ENCODE results near the gene NHS. TPM values are rescaled to one million over a fixed set of nuclear protein-coding genes. Genes with fewer than 3 reads are reported as not detected.
A peak's percentile ranks its signal among the peaks of the same experiment; 100 is the strongest.
"Not testable (repeated sequence)": the region's sequence is repeated elsewhere in the genome, so short reads cannot be mapped to it uniquely, and the experiment has no call there.

The NHS gene
- polyA plus RNA-seq, 1 donor (not counting 4 experiments of a cell fraction or from before 2014, with no cell fraction given) = 5.4 TPM

DNA sequence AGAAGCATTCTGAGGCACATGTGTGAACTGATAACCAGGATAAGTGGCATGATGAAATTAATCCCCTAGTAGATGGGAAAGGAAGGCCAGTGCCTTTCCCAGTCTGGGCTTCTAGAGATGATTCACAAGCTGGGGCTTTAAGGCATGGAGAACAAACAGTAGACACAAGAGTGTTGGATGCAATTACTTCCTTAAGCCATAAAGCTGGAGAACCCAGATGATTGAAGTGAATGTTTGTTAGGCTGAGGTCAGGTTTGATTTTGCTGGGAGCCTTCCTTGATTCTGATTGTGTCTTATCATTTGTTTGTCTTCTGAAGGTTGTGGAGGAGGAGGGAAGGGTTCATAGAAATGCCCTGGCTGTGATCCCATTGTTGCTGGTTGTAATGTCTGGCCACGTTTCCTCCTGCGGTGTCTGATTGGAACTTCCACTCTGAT is 125.2 kb downstream of the NHS start:
- Histone ChIP-seq H3K9me1 (ENCODE audit: control insufficient read depth, extremely low read depth, insufficient read depth, low read length) (no peaks in the 10 kb centered on the region), H3K27ac (ENCODE audit: control insufficient read depth, insufficient read depth, low read length) (no peak overlapping the region), H3K27me3 (ENCODE audit: control insufficient read depth, extremely low read depth, insufficient read depth, low read length) (peaks cover 4% of the 10 kb centered on the region), H3K9me3 (ENCODE audit: control insufficient read depth, low read depth, low read length) (no peaks in the 10 kb centered on the region), H3K4me3 (ENCODE audit: control insufficient read depth in 2 of 3, extremely low read depth in 1 of 3, insufficient read depth in 2 of 3, low read depth in 1 of 3, low read length in 3 of 3) (no peak overlapping the region), H3K4me2 (ENCODE audit: control insufficient read depth, extremely low read depth, insufficient read depth, low read depth, low read length) (no peak overlapping the region), H3K79me2 (ENCODE audit: control insufficient read depth, insufficient read depth, low read length) (peaks cover 8% of the 10 kb centered on the region), H3K9ac (ENCODE audit: control insufficient read depth, extremely low read depth, insufficient read depth, low read length) (no peak overlapping the region), H3K36me3 (ENCODE audit: control insufficient read depth in 2 of 2, extremely low read depth in 1 of 2, insufficient read depth in 2 of 2, low read length in 2 of 2) (no peaks in the 10 kb centered on the region), H3K4me1 (ENCODE audit: control insufficient read depth, extremely low read depth, insufficient read depth, low read length) (peaks cover 9% of the 10 kb centered on the region), H2AFZ (ENCODE audit: control insufficient read depth, low read length) (no peak overlapping the region), H4K20me1 (ENCODE audit: control insufficient read depth, extremely low read depth, insufficient read depth, low read length) (peaks cover 6% of the 10 kb centered on the region)
- TF ChIP-seq EZH2 (IDR thresholded peaks at IDR 0.05; ENCODE audit: low read length) = no peak
- TF ChIP-seq, protein P1, sequence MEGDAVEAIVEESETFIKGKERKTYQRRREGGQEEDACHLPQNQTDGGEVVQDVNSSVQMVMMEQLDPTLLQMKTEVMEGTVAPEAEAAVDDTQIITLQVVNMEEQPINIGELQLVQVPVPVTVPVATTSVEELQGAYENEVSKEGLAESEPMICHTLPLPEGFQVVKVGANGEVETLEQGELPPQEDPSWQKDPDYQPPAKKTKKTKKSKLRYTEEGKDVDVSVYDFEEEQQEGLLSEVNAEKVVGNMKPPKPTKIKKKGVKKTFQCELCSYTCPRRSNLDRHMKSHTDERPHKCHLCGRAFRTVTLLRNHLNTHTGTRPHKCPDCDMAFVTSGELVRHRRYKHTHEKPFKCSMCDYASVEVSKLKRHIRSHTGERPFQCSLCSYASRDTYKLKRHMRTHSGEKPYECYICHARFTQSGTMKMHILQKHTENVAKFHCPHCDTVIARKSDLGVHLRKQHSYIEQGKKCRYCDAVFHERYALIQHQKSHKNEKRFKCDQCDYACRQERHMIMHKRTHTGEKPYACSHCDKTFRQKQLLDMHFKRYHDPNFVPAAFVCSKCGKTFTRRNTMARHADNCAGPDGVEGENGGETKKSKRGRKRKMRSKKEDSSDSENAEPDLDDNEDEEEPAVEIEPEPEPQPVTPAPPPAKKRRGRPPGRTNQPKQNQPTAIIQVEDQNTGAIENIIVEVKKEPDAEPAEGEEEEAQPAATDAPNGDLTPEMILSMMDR (optimal IDR thresholded peaks at IDR 0.05 in 1 of 3, IDR thresholded peaks at IDR 0.05 in 1 of 3, conservative IDR thresholded peaks at IDR 0.05 in 1 of 3; ENCODE audit: extremely low read depth in 1 of 3, insufficient read depth in 2 of 3, low read length in 3 of 3) = no peak
- DNase-seq (ENCODE audit: low read depth, low spot score) (no peak), FAIRE-seq (peak; percentile 53)
- dilution Hi-C loops (cut with MboI; ENCODE audit: extremely low pct_ligation_motif_present, low sequenced_read_pairs) = no loop called here

DNA sequence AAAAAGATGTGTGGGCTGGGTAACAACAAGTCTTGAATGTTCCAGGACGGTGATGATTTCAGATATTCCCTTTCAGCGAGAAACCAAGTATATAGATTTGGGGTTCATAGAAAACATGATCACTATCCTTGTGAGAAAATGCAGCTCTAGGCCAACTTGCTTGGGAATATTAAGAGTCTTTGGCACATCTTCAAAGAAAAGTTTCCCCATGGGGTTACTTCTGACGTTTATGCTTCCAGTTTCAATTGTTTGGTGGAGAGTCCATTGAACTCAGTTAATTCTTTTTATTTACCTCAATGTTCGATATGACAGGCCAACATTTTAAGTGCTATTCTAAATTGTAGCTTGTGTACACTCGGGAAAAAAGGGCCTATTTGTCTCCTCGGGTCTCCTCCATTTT is 126.7 kb downstream of the NHS start:
- no peak for TF ChIP-seq EZH2 (IDR thresholded peaks at IDR 0.05; ENCODE audit: low read length)
- TF ChIP-seq, protein P1 (optimal IDR thresholded peaks at IDR 0.05 in 1 of 3, IDR thresholded peaks at IDR 0.05 in 1 of 3, conservative IDR thresholded peaks at IDR 0.05 in 1 of 3; ENCODE audit: extremely low read depth in 1 of 3, insufficient read depth in 2 of 3, low read length in 3 of 3) = no peak
- no peaks in the 10 kb centered on the region for H3K9me3 ChIP-seq (ENCODE audit: control insufficient read depth, low read depth, low read length)
- no peak for FAIRE-seq
- H4K20me1 ChIP-seq (ENCODE audit: control insufficient read depth, extremely low read depth, insufficient read depth, low read length) = no peaks in the 10 kb centered on the region
- H3K27ac ChIP-seq (ENCODE audit: control insufficient read depth, insufficient read depth, low read length) = no peak overlapping the region
- DNase-seq (ENCODE audit: low read depth, low spot score) = no peak
- H2AFZ ChIP-seq (ENCODE audit: control insufficient read depth, low read length) = no peak overlapping the region
- dilution Hi-C loops (cut with MboI; ENCODE audit: extremely low pct_ligation_motif_present, low sequenced_read_pairs) = no loop called here
- no peak overlapping the region for H3K9ac ChIP-seq (ENCODE audit: control insufficient read depth, extremely low read depth, insufficient read depth, low read length)
- no peaks in the 10 kb centered on the region for H3K36me3 ChIP-seq (ENCODE audit: control insufficient read depth in 2 of 2, extremely low read depth in 1 of 2, insufficient read depth in 2 of 2, low read length in 2 of 2)
- H3K27me3 ChIP-seq (ENCODE audit: control insufficient read depth, extremely low read depth, insufficient read depth, low read length) = no peaks in the 10 kb centered on the region
- H3K4me2 ChIP-seq (ENCODE audit: control insufficient read depth, extremely low read depth, insufficient read depth, low read depth, low read length) = no peak overlapping the region
- H3K4me3 ChIP-seq (ENCODE audit: control insufficient read depth in 2 of 3, extremely low read depth in 1 of 3, insufficient read depth in 2 of 3, low read depth in 1 of 3, low read length in 3 of 3) = no peak overlapping the region
- H3K4me1 ChIP-seq (ENCODE audit: control insufficient read depth, extremely low read depth, insufficient read depth, low read length) = no peaks in the 10 kb centered on the region
- no peaks in the 10 kb centered on the region for H3K9me1 ChIP-seq (ENCODE audit: control insufficient read depth, extremely low read depth, insufficient read depth, low read length)
- H3K79me2 ChIP-seq (ENCODE audit: control insufficient read depth, insufficient read depth, low read length) = peaks cover 4% of the 10 kb centered on the region

DNA sequence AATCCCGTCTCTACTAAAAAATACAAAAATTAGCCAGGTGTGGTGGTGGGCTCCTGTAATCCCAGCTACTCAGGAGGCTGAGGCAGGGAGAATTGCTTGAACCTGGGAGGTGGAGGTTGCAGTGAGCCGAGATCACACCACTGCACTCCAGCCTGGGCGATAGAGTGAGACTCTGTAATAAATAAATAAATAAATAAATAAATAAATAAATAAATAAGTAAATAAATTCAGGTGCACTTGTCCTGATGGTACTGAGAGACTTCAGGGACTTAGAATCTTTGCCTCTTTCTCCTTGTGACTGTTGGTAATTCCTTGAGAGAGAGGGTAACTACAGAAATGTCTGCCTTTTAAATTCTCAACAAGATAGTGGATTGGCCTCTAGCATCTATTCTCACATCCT is 131.4 kb downstream of the NHS start:
- dilution Hi-C loops (cut with MboI; ENCODE audit: extremely low pct_ligation_motif_present, low sequenced_read_pairs); H3K4me3 ChIP-seq (ENCODE audit: control insufficient read depth in 2 of 3, extremely low read depth in 1 of 3, insufficient read depth in 2 of 3, low read depth in 1 of 3, low read length in 3 of 3); DNase-seq (ENCODE audit: low read depth, low spot score); H3K9me3 ChIP-seq (ENCODE audit: control insufficient read depth, low read depth, low read length); H3K27me3 ChIP-seq (ENCODE audit: control insufficient read depth, extremely low read depth, insufficient read depth, low read length); FAIRE-seq; H3K9ac ChIP-seq (ENCODE audit: control insufficient read depth, extremely low read depth, insufficient read depth, low read length); H4K20me1 ChIP-seq (ENCODE audit: control insufficient read depth, extremely low read depth, insufficient read depth, low read length); H3K4me1 ChIP-seq (ENCODE audit: control insufficient read depth, extremely low read depth, insufficient read depth, low read length); H3K36me3 ChIP-seq (ENCODE audit: control insufficient read depth in 2 of 2, extremely low read depth in 1 of 2, insufficient read depth in 2 of 2, low read length in 2 of 2); H3K4me2 ChIP-seq (ENCODE audit: control insufficient read depth, extremely low read depth, insufficient read depth, low read depth, low read length); H2AFZ ChIP-seq (ENCODE audit: control insufficient read depth, low read length); H3K27ac ChIP-seq (ENCODE audit: control insufficient read depth, insufficient read depth, low read length); H3K9me1 ChIP-seq (ENCODE audit: control insufficient read depth, extremely low read depth, insufficient read depth, low read length): not testable (repeated sequence)
- H3K79me2 ChIP-seq (ENCODE audit: control insufficient read depth, insufficient read depth, low read length) = peaks cover 12% of the 10 kb centered on the region
